GM23248 (cell line): ENCODE results near the gene WWTR1. TPM values are rescaled to one million over a fixed set of nuclear protein-coding genes. Genes with fewer than 3 reads are reported as not detected.

Experiments used
- DNase-seq: peaks from one replicate; pipeline ENCODE4 v3.0.0-alpha.2; 2015
- H2AFZ ChIP-seq: fragments of 200-600 bp; sonication (generic); 2 replicates; pipeline ENCODE4 v1.6.1; 2016; ENCODE audit warnings: antibody characterized with exemption
- H3F3A ChIP-seq: fragments of 200-600 bp; sonication (generic); 2 replicates; pipeline ENCODE4 v1.6.1; 2016; ENCODE audit warnings: mild to moderate bottlenecking, antibody characterized with exemption, mixed run types; ENCODE audit not compliant: insufficient read depth
- H3K27ac ChIP-seq: fragments of 200-600 bp; sonication (generic); 2 replicates; pipeline ENCODE4 v1.5.1; 2016; ENCODE audit warnings: mild to moderate bottlenecking
- H3K27me3 ChIP-seq: fragments of 200-600 bp; sonication (generic); replicated peaks from 2 replicates; pipeline ENCODE4 v1.6.1; 2016; ENCODE audit warnings: mild to moderate bottlenecking; ENCODE audit not compliant: insufficient read depth
- H3K36me3 ChIP-seq: fragments of 200-600 bp; sonication (generic); 2 replicates; pipeline ENCODE4 v1.6.1; 2016; ENCODE audit warnings: low read depth, mild to moderate bottlenecking
- H3K4me1 ChIP-seq: fragments of 200-600 bp; sonication (generic); 2 replicates; pipeline ENCODE4 v1.6.1; 2016; ENCODE audit warnings: mild to moderate bottlenecking; ENCODE audit not compliant: insufficient read depth
- H3K4me2 ChIP-seq: fragments of 200-600 bp; sonication (generic); one replicate; pipeline ENCODE4 v1.6.1; 2016; ENCODE audit warnings: mild to moderate bottlenecking; ENCODE audit not compliant: unreplicated experiment
- H3K4me3 ChIP-seq: fragments of 200-600 bp; sonication (generic); 2 replicates; pipeline ENCODE4 v1.5.1; 2016; ENCODE audit warnings: mild to moderate bottlenecking
- H3K79me2 ChIP-seq: fragments of 200-600 bp; sonication (generic); 2 replicates; pipeline ENCODE4 v1.6.1; 2016; ENCODE audit warnings: mild to moderate bottlenecking; ENCODE audit not compliant: insufficient read depth
- H3K9ac ChIP-seq: fragments of 200-600 bp; sonication (generic); 2 replicates; pipeline ENCODE4 v1.6.1; 2016; ENCODE audit warnings: mild to moderate bottlenecking
- H3K9me2 ChIP-seq: fragments of 200-600 bp; sonication (generic); 2 replicates; pipeline ENCODE4 v1.6.1; 2016; ENCODE audit warnings: mixed run types, mild to moderate bottlenecking, moderate library complexity; ENCODE audit not compliant: insufficient read depth
- H3K9me3 ChIP-seq: fragments of 200-600 bp; sonication (generic); one replicate; pipeline ENCODE4 v1.6.1; 2017; ENCODE audit warnings: low read depth
- H4K20me1 ChIP-seq: fragments of 200-600 bp; sonication (generic); 2 replicates; pipeline ENCODE4 v1.6.0; 2016; ENCODE audit not compliant: insufficient read depth
- EZH2 ChIP-seq: fragments of 200-600 bp; sonication (generic); IDR thresholded peaks from 2 replicates; pipeline ENCODE4 v1.6.1; 2018; ENCODE audit warnings: antibody characterized with exemption, mild to moderate bottlenecking; ENCODE audit not compliant: insufficient read depth, poor library complexity, severe bottlenecking
- EZH2phosphoT487 ChIP-seq: fragments of 200-600 bp; sonication (generic); IDR thresholded peaks from 2 replicates; pipeline ENCODE4 v1.6.1; 2018; ENCODE audit warnings: antibody characterized with exemption, moderate library complexity, mild to moderate bottlenecking, low read depth; ENCODE audit not compliant: insufficient read depth
- WGBS, 2 experiments: methylation state at CpG; one replicate each; pipeline ENCODE4 v1.1.6; 2015 to 2017; ENCODE audit warnings: low lambda C conversion rate in 2 of 2, low coverage in 1 of 2; ENCODE audit errors: missing lambda C conversion rate in 2 of 2; 5-methylcytosine and 5-hydroxymethylcytosine counted together
- in situ Hi-C: fragments of 300-500 bp; cut with MboI; formaldehyde crosslinking; loops from 2 replicates; pipeline ENCODE4 v1.15.0; 2020
- polyA plus RNA-seq: library from polyadenylated mRNA; unstranded; fragments of >200 nt; fragmentation: Nextera tagmentation; extraction: Ambion mirVana; gene quantifications from 2 replicates; pipeline ENCODE4 v1.2.1, GENCODE V29; 2016
- total RNA-seq: library from RNA; depleted of rRNA; stranded (reverse); fragments of >200 nt; shearing (Covaris generic); gene quantifications from 2 replicates; pipeline ENCODE4 v1.2.3, GENCODE V29; 2014

WWTR1 gene
- total and polyA plus RNA-seq, 2 experiments from 2014 or later, result 53.3 to 75.7 TPM

GRCh38 chr3:149604125-149604875, 53.5 kb downstream of the WWTR1 start:
- 67 to 68% methylated on average over 4 of the region's 4 CpGs for WGBS, 2 experiments
- H3K4me3 ChIP-seq, result peak overlapping the region; percentile 44; the same call in 1 of the 2 replicates

DNA sequence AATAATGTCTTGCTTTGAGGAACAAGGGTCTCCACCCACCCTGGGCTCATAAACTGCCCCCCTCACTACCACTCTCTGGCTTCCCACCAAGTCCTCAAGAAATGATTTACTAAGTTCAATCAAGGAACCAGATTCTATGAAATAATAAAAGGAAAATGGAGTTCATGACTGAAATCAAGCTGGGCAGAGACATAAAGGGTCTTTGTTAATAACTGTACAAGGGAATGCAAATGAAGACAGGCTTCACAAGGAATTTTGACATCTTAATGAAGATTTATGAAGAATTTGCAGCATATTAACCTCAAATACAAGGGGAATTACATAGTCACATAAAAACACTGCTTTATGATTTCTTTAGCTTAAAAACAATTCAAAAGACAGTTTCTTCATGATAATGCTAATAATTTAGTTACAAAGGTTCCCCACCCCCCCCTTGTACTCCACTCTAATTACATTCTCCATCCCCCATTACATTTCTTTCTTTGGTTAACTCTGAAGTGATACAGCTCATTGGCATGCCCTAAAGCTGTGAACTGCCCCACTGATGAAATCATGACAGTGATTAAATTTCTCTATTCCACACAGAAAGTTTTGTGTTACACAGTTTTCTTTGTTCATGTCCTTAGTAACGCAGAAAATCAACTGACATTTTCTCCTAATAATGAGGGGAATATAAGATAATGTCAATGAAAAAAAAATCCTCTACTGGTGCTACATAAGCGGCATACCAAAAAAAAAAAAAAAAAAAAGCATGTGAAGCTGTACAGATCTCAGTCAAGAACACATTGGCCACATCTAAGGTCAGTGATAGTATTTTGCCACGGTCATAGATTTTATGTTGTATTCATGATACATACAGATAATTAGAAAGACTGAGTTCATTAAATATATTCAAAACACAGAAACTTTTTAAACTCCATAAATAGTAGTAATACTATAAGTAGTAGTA, 54.4 kb downstream of the WWTR1 start:
- Histone ChIP-seq H4K20me1 (no peaks in the 10 kb centered on the region), H3K9me2 (no peaks in the 10 kb centered on the region), H3K36me3 (no peaks in the 10 kb centered on the region; the same call in 1 of the 2 replicates), H2AFZ (no peak overlapping the region), H3K27ac (peak overlapping the region; percentile 86), H3K79me2 (peaks cover 97% of the 10 kb centered on the region), H3K27me3 (no peaks in the 10 kb centered on the region), H3K4me3 (peak overlapping the region; percentile 44; the same call in 1 of the 2 replicates), H3K4me2 (peak overlapping the region; percentile 52), H3K9me3 (no peaks in the 10 kb centered on the region), H3K9ac (peak overlapping the region; percentile 68), H3F3A (peaks cover 35% of the 10 kb centered on the region), H3K4me1 (peaks cover 50% of the 10 kb centered on the region)
- WGBS, 2 experiments, result 51 to 61% methylated on average over 3 of the region's 3 CpGs
- peak; percentile 81 for DNase-seq
- in situ Hi-C loops, result no loop called here
- no peak for TF ChIP-seq EZH2phosphoT487
- TF ChIP-seq EZH2, result no peak

More at GRCh38 chr3:149604125-149604875, 53.5 kb downstream of the WWTR1 start:
- H3K36me3 ChIP-seq, result no peaks in the 10 kb centered on the region; the same call in 1 of the 2 replicates
- no peaks in the 10 kb centered on the region for H3K9me2 ChIP-seq
- peak; percentile 63 for DNase-seq
- no peak for TF ChIP-seq EZH2phosphoT487
- TF ChIP-seq EZH2, result no peak
- in situ Hi-C loops, result no loop called here
- H3K9ac ChIP-seq, result peak overlapping the region; percentile 68
- no peak overlapping the region for H2AFZ ChIP-seq
- peaks cover 97% of the 10 kb centered on the region for H3K79me2 ChIP-seq
- H3K4me1 ChIP-seq, result peaks cover 53% of the 10 kb centered on the region
- peak overlapping the region; percentile 52 for H3K4me2 ChIP-seq
- peak overlapping the region; percentile 86 for H3K27ac ChIP-seq
- no peaks in the 10 kb centered on the region for H4K20me1 ChIP-seq
- H3K27me3 ChIP-seq, result no peaks in the 10 kb centered on the region
- H3K9me3 ChIP-seq, result no peaks in the 10 kb centered on the region
- H3F3A ChIP-seq, result peaks cover 35% of the 10 kb centered on the region

DNA sequence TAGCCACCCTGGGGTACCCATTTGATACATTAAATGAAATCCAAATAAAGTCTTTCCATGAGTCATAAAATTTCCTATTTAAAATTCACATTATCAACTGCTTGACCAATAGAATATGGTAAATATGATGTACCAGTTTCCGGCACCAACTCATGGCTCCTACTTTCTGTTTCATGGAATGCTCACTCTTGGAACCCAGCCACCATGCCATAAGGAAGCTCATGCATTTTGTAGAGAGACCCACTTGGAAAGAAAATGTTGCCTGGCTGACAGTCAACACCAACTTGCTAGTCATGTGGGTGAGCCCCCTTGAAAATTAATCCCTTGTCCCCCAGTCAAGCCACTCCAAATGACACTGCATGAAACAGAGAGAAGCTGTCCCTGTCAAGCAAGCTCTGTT, 57.2 kb downstream of the WWTR1 start:
- H3K27me3 ChIP-seq, result no peaks in the 10 kb centered on the region
- H3K9me3 ChIP-seq, result no peaks in the 10 kb centered on the region
- DNase-seq, result no peak
- no peak overlapping the region for H3K27ac ChIP-seq
- 100% methylated on average over 1 of the region's 1 CpG for WGBS, 2 experiments
- no peak overlapping the region for H3K4me2 ChIP-seq
- H3K9me2 ChIP-seq, result no peaks in the 10 kb centered on the region
- H3F3A ChIP-seq, result peaks cover 21% of the 10 kb centered on the region; the same call in 1 of the 2 replicates
- TF ChIP-seq EZH2, result no peak
- TF ChIP-seq EZH2phosphoT487, result no peak
- no peaks in the 10 kb centered on the region for H3K36me3 ChIP-seq
- H3K4me3 ChIP-seq, result no peak overlapping the region
- no peaks in the 10 kb centered on the region for H4K20me1 ChIP-seq
- H3K4me1 ChIP-seq, result peaks cover 37% of the 10 kb centered on the region
- in situ Hi-C loops, result no loop called here
- H3K9ac ChIP-seq, result no peak overlapping the region
- peaks cover 97% of the 10 kb centered on the region for H3K79me2 ChIP-seq
- H2AFZ ChIP-seq, result no peak overlapping the region

- H3K9me2 ChIP-seq, result no peaks in the 10 kb centered on the region
- H3K4me3 ChIP-seq, result no peak overlapping the region
- WGBS, 2 experiments, result 74 to 87% methylated on average over 2 of the region's 2 CpGs
- in situ Hi-C loops, result no loop called here
- H3K9me3 ChIP-seq, result no peaks in the 10 kb centered on the region
- no peak overlapping the region for H3K9ac ChIP-seq
- no peak overlapping the region for H3K4me2 ChIP-seq
- no peaks in the 10 kb centered on the region for H3K36me3 ChIP-seq
- TF ChIP-seq EZH2, result no peak
- TF ChIP-seq EZH2phosphoT487, result no peak
- no peak overlapping the region for H2AFZ ChIP-seq
- H3K79me2 ChIP-seq, result peaks cover 97% of the 10 kb centered on the region
- peaks cover 27% of the 10 kb centered on the region for H3K4me1 ChIP-seq
- no peaks in the 10 kb centered on the region for H3K27me3 ChIP-seq
- H4K20me1 ChIP-seq, result no peaks in the 10 kb centered on the region
- H3K27ac ChIP-seq, result no peak overlapping the region
- H3F3A ChIP-seq, result peaks cover 13% of the 10 kb centered on the region; the same call in 1 of the 2 replicates
- DNase-seq, result no peak
Measured at GRCh38 chr3:149599236-149599635, 58.6 kb downstream of the WWTR1 start.
